Neural progenitor cell (in vitro differentiated cells): ENCODE results near the gene ESF1. TPM values are rescaled to one million over a fixed set of nuclear protein-coding genes. Genes with fewer than 3 reads are reported as not detected.

Experiments
- DNase-seq: peaks from one replicate; pipeline ENCODE4 v3.0.0-alpha.2; 2016; ENCODE audit warnings: low spot score
- H2AFZ ChIP-seq: fragments of 200-600 bp; sonication (generic); replicated peaks from 2 replicates; pipeline ENCODE4 v1.6.1; 2016; ENCODE audit warnings: antibody characterized with exemption
- H3F3A ChIP-seq: fragments of 200-600 bp; sonication (generic); 2 replicates; pipeline ENCODE4 v1.6.1; 2016; ENCODE audit warnings: antibody characterized with exemption, low read depth
- H3K27ac ChIP-seq: fragments of 200-600 bp; sonication (generic); 2 replicates; pipeline ENCODE4 v1.5.1; 2016; ENCODE audit warnings: mild to moderate bottlenecking
- H3K27me3 ChIP-seq: fragments of 200-600 bp; sonication (generic); 2 replicates; pipeline ENCODE4 v1.6.1; 2016; ENCODE audit warnings: mild to moderate bottlenecking, moderate library complexity
- H3K36me3 ChIP-seq: fragments of 200-600 bp; sonication (generic); 2 replicates; pipeline ENCODE4 v1.5.1; 2016
- H3K4me1 ChIP-seq: fragments of 200-600 bp; sonication (generic); 2 replicates; pipeline ENCODE4 v1.6.1; 2016; ENCODE audit warnings: mixed run types
- H3K4me2 ChIP-seq: fragments of 200-600 bp; sonication (generic); 2 replicates; pipeline ENCODE4 v1.6.1; 2016
- H3K4me3 ChIP-seq: fragments of 200-600 bp; sonication (generic); 2 replicates; pipeline ENCODE4 v1.5.1; 2016
- H3K79me2 ChIP-seq: fragments of 200-600 bp; sonication (generic); 2 replicates; pipeline ENCODE4 v1.6.1; 2016; ENCODE audit warnings: low read depth
- H3K9ac ChIP-seq: fragments of 200-600 bp; sonication (generic); 2 replicates; pipeline ENCODE4 v1.6.1; 2016
- H3K9me3 ChIP-seq: fragments of 200-600 bp; sonication (generic); 2 replicates; pipeline ENCODE4 v1.5.1; 2016; ENCODE audit warnings: low read depth
- H4K20me1 ChIP-seq: fragments of 200-600 bp; sonication (generic); 2 replicates; pipeline ENCODE4 v1.6.1; 2016; ENCODE audit warnings: low read depth
- H3K27ac Mint-ChIP-seq: 3 replicates; pipeline ENCODE4 v1.8.0; 2021; ENCODE audit warnings: mixed read lengths
- H3K27me3 Mint-ChIP-seq: 2 replicates; pipeline ENCODE4 v1.8.0; 2022; ENCODE audit warnings: low read depth, mild to moderate bottlenecking, inconsistent platforms, moderate library complexity, mixed read lengths; ENCODE audit not compliant: insufficient read depth
- H3K36me3 Mint-ChIP-seq: 3 replicates; pipeline ENCODE4 v1.8.0; 2021; ENCODE audit warnings: mixed read lengths
- H3K4me1 Mint-ChIP-seq: 3 replicates; pipeline ENCODE4 v1.8.0; 2021; ENCODE audit warnings: mixed read lengths
- H3K4me3 Mint-ChIP-seq: 3 replicates; pipeline ENCODE4 v1.8.0; 2021; ENCODE audit warnings: mild to moderate bottlenecking, moderate library complexity, mixed read lengths
- H3K9me3 Mint-ChIP-seq: 3 replicates; pipeline ENCODE4 v1.8.0; 2020; ENCODE audit warnings: mixed read lengths
- CTCF ChIP-seq: fragments of 200-600 bp; sonication (generic); IDR thresholded peaks from 2 replicates; pipeline ENCODE4 v1.5.1; 2017; ENCODE audit warnings: antibody characterized with exemption, mild to moderate bottlenecking
- EZH2 ChIP-seq: fragments of 200-600 bp; sonication (generic); IDR thresholded peaks from 2 replicates; pipeline ENCODE4 v1.6.1; 2017; ENCODE audit warnings: antibody characterized with exemption, mild to moderate bottlenecking, moderate library complexity
- EZH2phosphoT487 ChIP-seq: fragments of 200-600 bp; sonication (generic); IDR thresholded peaks from 2 replicates; pipeline ENCODE4 v1.6.1; 2017; ENCODE audit warnings: antibody characterized with exemption
- total RNA-seq: library from RNA; depleted of rRNA; stranded (reverse); fragments of >200 nt; gene quantifications from 2 replicates; pipeline ENCODE4 v1.2.3, GENCODE V29; 2015; ENCODE audit warnings: low replicate concordance

ESF1 gene
- 14.8 and 29.1 TPM in 2 replicates for total RNA-seq

- H3K27me3 Mint-ChIP-seq, result peaks cover 4% of the 10 kb centered on the region
- peaks cover 7% of the 10 kb centered on the region for H3K36me3 ChIP-seq
- H3K4me2 ChIP-seq, result peak within 1 kb of the TSS; percentile 76
- H3K27me3 ChIP-seq, result no peaks in the 10 kb centered on the region
- H3K27ac ChIP-seq, result peak within 1 kb of the TSS; percentile 34
- peak within 1 kb of the TSS; percentile 67 for H3K4me3 ChIP-seq
- peaks cover 70% of the 10 kb centered on the region for H3K79me2 ChIP-seq
- no peaks in the 10 kb centered on the region for H3K9me3 Mint-ChIP-seq
- H3K4me1 Mint-ChIP-seq, result peaks cover 25% of the 10 kb centered on the region
- DNase-seq, result peak; percentile 95
- H3K36me3 Mint-ChIP-seq, result peaks cover 18% of the 10 kb centered on the region
- peaks cover 16% of the 10 kb centered on the region for H3F3A ChIP-seq
- no peak for TF ChIP-seq EZH2phosphoT487
- TF ChIP-seq EZH2, result no peak
- no peak for TF ChIP-seq CTCF
- peak within 1 kb of the TSS; percentile 100 for H3K4me3 Mint-ChIP-seq
- peak within 1 kb of the TSS; percentile 72 for H3K9ac ChIP-seq
- H4K20me1 ChIP-seq, result no peaks in the 10 kb centered on the region
- H3K4me1 ChIP-seq, result peaks cover 11% of the 10 kb centered on the region
- no peaks in the 10 kb centered on the region for H3K9me3 ChIP-seq
- peak within 1 kb of the TSS; percentile 97 for H3K27ac Mint-ChIP-seq
- H2AFZ ChIP-seq, result peak within 1 kb of the TSS; percentile 75
Measured at GRCh38 chr20:13784893-13785715, at the start of gene ESF1, which contains the start of gene NDUFAF5. Gene ESF1, minus strand, starts transcription at chr20:13784919. Its CDS starts 1,779 bp downstream, at chr20:13783140. Gene NDUFAF5, plus strand, starts transcription at chr20:13785028. Its CDS starts 41 bp downstream, at chr20:13785069.

- Mint-ChIP-seq H3K9me3 (peaks cover 3% of the 10 kb centered on the region), H3K4me3 (no peak overlapping the region), H3K27ac (no peak overlapping the region), H3K4me1 (no peaks in the 10 kb centered on the region), H3K27me3 (no peaks in the 10 kb centered on the region), H3K36me3 (no peaks in the 10 kb centered on the region)
- Histone ChIP-seq H3K27me3 (no peaks in the 10 kb centered on the region), H3K79me2 (no peaks in the 10 kb centered on the region), H3K27ac (no peak overlapping the region), H4K20me1 (no peaks in the 10 kb centered on the region), H3K4me2 (no peak overlapping the region), H3K9ac (no peak overlapping the region), H3F3A (no peaks in the 10 kb centered on the region), H3K36me3 (no peaks in the 10 kb centered on the region), H3K4me1 (no peaks in the 10 kb centered on the region), H3K4me3 (no peak overlapping the region), H2AFZ (no peak overlapping the region), H3K9me3 (peaks cover 4% of the 10 kb centered on the region)
- no peak for DNase-seq
- TF ChIP-seq EZH2phosphoT487, result no peak
- no peak for TF ChIP-seq EZH2
- TF ChIP-seq CTCF, result no peak
Measured at GRCh38 chr20:13831476-13831875, 46.8 kb upstream of the ESF1 start.

- H3K27me3 Mint-ChIP-seq, result peaks cover 2% of the 10 kb centered on the region
- DNase-seq, result no peak
- no peaks in the 10 kb centered on the region for H3K9me3 ChIP-seq
- no peak overlapping the region for H3K4me2 ChIP-seq
- H3K4me1 Mint-ChIP-seq, result no peaks in the 10 kb centered on the region
- no peak overlapping the region for H3K9ac ChIP-seq
- no peaks in the 10 kb centered on the region for H4K20me1 ChIP-seq
- H3K36me3 ChIP-seq, result no peaks in the 10 kb centered on the region
- no peak for TF ChIP-seq CTCF
- no peak for TF ChIP-seq EZH2phosphoT487
- TF ChIP-seq EZH2, result no peak
- no peaks in the 10 kb centered on the region for H3K4me1 ChIP-seq
- no peaks in the 10 kb centered on the region for H3K27me3 ChIP-seq
- no peaks in the 10 kb centered on the region for H3K9me3 Mint-ChIP-seq
- no peak overlapping the region for H3K4me3 ChIP-seq
- no peaks in the 10 kb centered on the region for H3K79me2 ChIP-seq
- no peak overlapping the region for H3K4me3 Mint-ChIP-seq
- no peaks in the 10 kb centered on the region for H3F3A ChIP-seq
- no peaks in the 10 kb centered on the region for H3K36me3 Mint-ChIP-seq
- H2AFZ ChIP-seq, result no peak overlapping the region
- no peak overlapping the region for H3K27ac ChIP-seq
- H3K27ac Mint-ChIP-seq, result no peak overlapping the region
Measured at GRCh38 chr20:13825465-13825864, 40.7 kb upstream of the ESF1 start.
